H54 (cell line): ENCODE results near the gene SPECC1L.

Experiments used
- DNase-seq: peaks from one replicate; pipeline ENCODE4 v3.0.0; 2011; ENCODE audit warnings: low spot score, mixed read lengths; ENCODE audit not compliant: insufficient read length
- FAIRE-seq: peaks from 3 replicates; lab custom pipeline; 2011; peaks lifted over from hg19 to GRCh38; lab: Jason Lieb, UNC
- POLR2A ChIP-seq: IDR thresholded peaks from 2 replicates; pipeline ENCODE4 v1.6.1; 2011; ENCODE audit warnings: low read depth, mild to moderate bottlenecking, low read length

The SPECC1L gene

GRCh38 chr22:24434471-24435322, 164.1 kb downstream of the SPECC1L start:
- no peak for TF ChIP-seq POLR2A
- no peak for FAIRE-seq
- DNase-seq = no peak

GRCh38 chr22:24435323-24435645, 164.7 kb downstream of the SPECC1L start:
- no peak for DNase-seq
- TF ChIP-seq POLR2A = no peak
- no peak for FAIRE-seq

- DNase-seq (no peak), FAIRE-seq (no peak)
- no peak for TF ChIP-seq POLR2A
These were observed 165.3 kb downstream of the SPECC1L start for GRCh38 chr22:24435861-24436371.

- DNase-seq (no peak), FAIRE-seq (no peak)
- TF ChIP-seq POLR2A = no peak
These were observed 165.9 kb downstream of the SPECC1L start for GRCh38 chr22:24436553-24436952.

- no peak for DNase-seq
- FAIRE-seq = no peak
- TF ChIP-seq POLR2A = no peak
These were observed 166.5 kb downstream of the SPECC1L start for GRCh38 chr22:24437091-24437490.

GRCh38 chr22:24437741-24438328, 167.2 kb downstream of the SPECC1L start:
- no peak for TF ChIP-seq POLR2A
- FAIRE-seq (no peak), DNase-seq (no peak)

- DNase-seq (no peak), FAIRE-seq (no peak)
- TF ChIP-seq POLR2A = no peak
These were observed 169.7 kb downstream of the SPECC1L start for GRCh38 chr22:24440270-24440717.

- FAIRE-seq (no peak), DNase-seq (no peak)
- TF ChIP-seq POLR2A = no peak
These were observed 170.2 kb downstream of the SPECC1L start for GRCh38 chr22:24440718-24441405.

- FAIRE-seq = no peak
- DNase-seq = no peak
- no peak for TF ChIP-seq POLR2A
These were observed 171.0 kb downstream of the SPECC1L start for GRCh38 chr22:24441406-24442351.

- no peak for FAIRE-seq
- no peak for TF ChIP-seq POLR2A
- DNase-seq = no peak
These were observed 171.7 kb downstream of the SPECC1L start for GRCh38 chr22:24442352-24442744.

GRCh38 chr22:24443668-24444067, 173.0 kb downstream of the SPECC1L start:
- TF ChIP-seq POLR2A = no peak
- DNase-seq (no peak), FAIRE-seq (no peak)

GRCh38 chr22:24444251-24444650, 173.6 kb downstream of the SPECC1L start:
- FAIRE-seq (no peak), DNase-seq (no peak)
- no peak for TF ChIP-seq POLR2A
